Suprapubic skin (tissue), 4 donors: ENCODE measurements around the gene SCN7A. TPM values are rescaled to one million over a fixed set of nuclear protein-coding genes. Genes with fewer than 3 reads are reported as not detected.

Experiments
- DNase-seq, 2 donors: peaks; one replicate each; pipeline ENCODE4 v3.0.0-alpha.2; 2019; ENCODE audit warnings: low spot score in 2 of 2
- H3K27ac ChIP-seq: fragments of 200-600 bp; sonication (generic); one replicate; pipeline ENCODE4 v1.5.1; 2019
- H3K27me3 ChIP-seq: fragments of 200-600 bp; sonication (generic); one replicate; pipeline ENCODE4 v1.5.1; 2019
- H3K36me3 ChIP-seq: fragments of 200-600 bp; sonication (generic); one replicate; pipeline ENCODE4 v1.5.1; 2019
- H3K4me1 ChIP-seq: fragments of 200-600 bp; sonication (generic); one replicate; pipeline ENCODE4 v1.5.1; 2019
- H3K4me3 ChIP-seq: fragments of 200-600 bp; sonication (generic); one replicate; pipeline ENCODE4 v1.5.1; 2019; ENCODE audit warnings: mild to moderate bottlenecking
- H3K9me3 ChIP-seq: fragments of 200-600 bp; sonication (generic); one replicate; pipeline ENCODE4 v1.5.1; 2019
- EP300 ChIP-seq: sonication (generic); formaldehyde crosslinking; IDR thresholded peaks from one replicate; pipeline ENCODE4 v1.6.1; 2017; ENCODE audit warnings: antibody characterized with exemption
- POLR2A ChIP-seq, 2 donors: fragments of 450-650 bp; IDR thresholded peaks; one replicate each; pipeline ENCODE4 v1.6.1; 2017; ENCODE audit warnings: antibody characterized with exemption in 2 of 2, mild to moderate bottlenecking in 2 of 2, moderate library complexity in 2 of 2
- POLR2AphosphoS5 ChIP-seq, 3 donors: sonication (generic); formaldehyde crosslinking; IDR thresholded peaks; one replicate each; pipeline ENCODE4 v1.6.1; 2017; ENCODE audit warnings: antibody characterized with exemption in 3 of 3
- WGBS: methylation state at CpG from one replicate; pipeline ENCODE4 v1.1.5; 2018; 5-methylcytosine and 5-hydroxymethylcytosine counted together
- total RNA-seq, 4 donors: library from RNA; depleted of rRNA; stranded (reverse); fragments of >200 nt; gene quantifications; one replicate each; pipeline ENCODE4 v1.1.0, GENCODE V29; 2016
- TF ChIP-seq, protein P1 (sequence below), 2 donors: fragments of 200-600 bp in 1 of 2; fragments of 450-650 bp in 1 of 2; sonication (generic) in 1 of 2; IDR thresholded peaks; one replicate each; pipeline ENCODE4 v1.5.1; 2016 to 2019; ENCODE audit warnings: antibody characterized with exemption in 2 of 2, mild to moderate bottlenecking in 1 of 2, moderate library complexity in 1 of 2

The SCN7A gene
- total RNA-seq, 4 donors from 2014 or later: 2.5 to 4.6 (median 3.4) TPM

DNA sequence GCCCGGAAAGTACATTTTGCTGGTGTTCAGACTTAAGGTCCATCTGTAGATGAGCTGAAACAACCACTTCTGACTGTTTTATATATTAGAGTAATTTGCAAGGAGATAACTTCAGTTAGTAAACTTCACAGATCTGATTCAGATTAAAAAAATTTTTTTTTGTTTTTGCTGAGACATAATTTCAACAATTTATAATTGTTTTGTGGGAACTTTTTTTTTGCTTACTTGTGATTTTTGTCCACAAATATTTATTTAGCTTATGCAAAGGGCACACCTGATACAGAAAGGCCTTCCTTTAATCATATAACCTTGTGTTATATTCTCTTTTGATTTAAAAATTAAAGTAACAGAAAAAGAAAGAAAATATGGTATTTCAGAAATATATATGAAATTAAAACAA, 108.7 kb downstream of the SCN7A start:
- Histone ChIP-seq H3K4me1 (no peaks in the 10 kb centered on the region), H3K27ac (no peak overlapping the region), H3K36me3 (no peaks in the 10 kb centered on the region), H3K27me3 (no peaks in the 10 kb centered on the region), H3K4me3 (no peak overlapping the region), H3K9me3 (no peaks in the 10 kb centered on the region)
- WGBS: 100% methylated on average over 1 of the region's 1 CpG
- DNase-seq: no peak
- no peak for TF ChIP-seq EP300
- TF ChIP-seq, protein P1, sequence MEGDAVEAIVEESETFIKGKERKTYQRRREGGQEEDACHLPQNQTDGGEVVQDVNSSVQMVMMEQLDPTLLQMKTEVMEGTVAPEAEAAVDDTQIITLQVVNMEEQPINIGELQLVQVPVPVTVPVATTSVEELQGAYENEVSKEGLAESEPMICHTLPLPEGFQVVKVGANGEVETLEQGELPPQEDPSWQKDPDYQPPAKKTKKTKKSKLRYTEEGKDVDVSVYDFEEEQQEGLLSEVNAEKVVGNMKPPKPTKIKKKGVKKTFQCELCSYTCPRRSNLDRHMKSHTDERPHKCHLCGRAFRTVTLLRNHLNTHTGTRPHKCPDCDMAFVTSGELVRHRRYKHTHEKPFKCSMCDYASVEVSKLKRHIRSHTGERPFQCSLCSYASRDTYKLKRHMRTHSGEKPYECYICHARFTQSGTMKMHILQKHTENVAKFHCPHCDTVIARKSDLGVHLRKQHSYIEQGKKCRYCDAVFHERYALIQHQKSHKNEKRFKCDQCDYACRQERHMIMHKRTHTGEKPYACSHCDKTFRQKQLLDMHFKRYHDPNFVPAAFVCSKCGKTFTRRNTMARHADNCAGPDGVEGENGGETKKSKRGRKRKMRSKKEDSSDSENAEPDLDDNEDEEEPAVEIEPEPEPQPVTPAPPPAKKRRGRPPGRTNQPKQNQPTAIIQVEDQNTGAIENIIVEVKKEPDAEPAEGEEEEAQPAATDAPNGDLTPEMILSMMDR (IDR thresholded peaks at IDR 0.05): no peak
- no peak for TF ChIP-seq POLR2A (IDR thresholded peaks at IDR 0.05)
- no peak for TF ChIP-seq POLR2AphosphoS5 (IDR thresholded peaks at IDR 0.05)

DNA sequence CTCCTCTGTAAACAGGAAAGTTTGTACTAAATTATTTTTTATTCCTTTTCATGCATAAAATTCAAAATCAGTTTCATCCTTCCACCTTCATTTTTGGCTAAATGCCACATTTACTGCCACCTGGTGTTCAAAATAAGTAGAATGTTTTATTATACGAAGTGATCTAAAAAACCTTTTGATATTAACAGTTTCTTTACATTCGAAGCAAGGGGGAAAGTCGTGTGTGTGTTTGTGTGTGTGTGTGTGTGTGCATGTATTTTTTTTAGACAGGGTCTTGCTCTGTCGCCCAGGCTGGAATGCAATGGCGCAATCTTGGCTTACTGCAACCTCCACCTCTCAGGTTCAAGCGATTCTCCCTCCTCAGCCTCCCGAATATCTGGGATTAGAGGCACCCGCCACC, 109.3 kb downstream of the SCN7A start:
- Histone ChIP-seq H3K27me3 (no peaks in the 10 kb centered on the region), H3K36me3 (no peaks in the 10 kb centered on the region), H3K27ac (no peak overlapping the region), H3K9me3 (no peaks in the 10 kb centered on the region), H3K4me3 (no peak overlapping the region), H3K4me1 (no peaks in the 10 kb centered on the region)
- no peak for DNase-seq
- WGBS: 65% methylated on average over 8 of the region's 8 CpGs
- no peak for TF ChIP-seq POLR2A (IDR thresholded peaks at IDR 0.05)
- TF ChIP-seq, protein P1 (IDR thresholded peaks at IDR 0.05): peak; percentile 3 to 21

GRCh38 chr2:166382448-166382847, 111.6 kb downstream of the SCN7A start:
- no peak for DNase-seq
- no peaks in the 10 kb centered on the region for H3K27me3 ChIP-seq
- no peaks in the 10 kb centered on the region for H3K36me3 ChIP-seq
- WGBS: 93% methylated on average over 3 of the region's 3 CpGs
- H3K4me1 ChIP-seq: no peaks in the 10 kb centered on the region
- H3K27ac ChIP-seq: no peak overlapping the region
- no peaks in the 10 kb centered on the region for H3K9me3 ChIP-seq
- TF ChIP-seq EP300 (no peak), POLR2A (IDR thresholded peaks at IDR 0.05) (no peak), POLR2AphosphoS5 (IDR thresholded peaks at IDR 0.05) (no peak)
- TF ChIP-seq, protein P1 (IDR thresholded peaks at IDR 0.05): no peak
- no peak overlapping the region for H3K4me3 ChIP-seq

DNA sequence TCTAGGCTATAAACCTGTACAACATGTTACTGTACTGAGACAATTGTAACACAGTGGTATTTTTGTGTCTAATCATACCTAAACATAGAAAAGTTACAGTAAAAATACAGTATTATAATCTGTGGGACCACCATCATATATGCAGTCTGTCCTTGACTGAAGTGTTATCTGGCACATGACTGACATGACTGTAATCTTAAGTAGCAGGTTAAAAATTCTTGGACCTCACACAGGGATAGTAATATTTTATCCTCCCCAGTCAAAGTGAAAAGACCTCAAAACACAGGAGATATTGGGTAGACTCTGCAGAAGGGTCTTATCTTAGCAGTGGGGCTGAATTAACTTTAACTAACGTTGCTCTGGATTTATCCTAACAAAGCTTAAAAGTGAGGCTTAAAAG, 113.4 kb downstream of the SCN7A start:
- Histone ChIP-seq H3K9me3 (no peaks in the 10 kb centered on the region), H3K4me1 (peaks cover 13% of the 10 kb centered on the region), H3K27me3 (no peaks in the 10 kb centered on the region), H3K27ac (no peak overlapping the region), H3K36me3 (no peaks in the 10 kb centered on the region), H3K4me3 (no peak overlapping the region)
- 61% methylated on average over 1 of the region's 1 CpG for WGBS
- no peak for DNase-seq
- no peak for TF ChIP-seq EP300
- TF ChIP-seq POLR2AphosphoS5 (IDR thresholded peaks at IDR 0.05): no peak
- TF ChIP-seq, protein P1 (IDR thresholded peaks at IDR 0.05): no peak
- no peak for TF ChIP-seq POLR2A (IDR thresholded peaks at IDR 0.05)

- Histone ChIP-seq H3K36me3 (no peaks in the 10 kb centered on the region), H3K9me3 (no peaks in the 10 kb centered on the region), H3K4me3 (peak overlapping the region; percentile 61), H3K27ac (no peak overlapping the region), H3K4me1 (peaks cover 22% of the 10 kb centered on the region), H3K27me3 (no peaks in the 10 kb centered on the region)
- no peak for TF ChIP-seq EP300
- no peak for TF ChIP-seq POLR2A (IDR thresholded peaks at IDR 0.05)
- TF ChIP-seq, protein P1 (IDR thresholded peaks at IDR 0.05): no peak
- no peak for TF ChIP-seq POLR2AphosphoS5 (IDR thresholded peaks at IDR 0.05)
- no peak for DNase-seq
- WGBS: 33% methylated on average over 2 of the region's 2 CpGs
Observed at GRCh38 chr2:166376873-166377272, 117.2 kb downstream of the SCN7A start.
